RWPE1 (cell line): ENCODE data around the gene PLEKHA7.

Experiments
- CTCF ChIA-PET: fragments of 350-600 bp; sonication (Branson Sonifier 250); formaldehyde crosslinking; extraction: SDS; loops from one replicate; lab custom pipeline; 2021; lab: Yijun Ruan, JAX
- POLR2A ChIA-PET: fragments of 400-600 bp; formaldehyde crosslinking; extraction: SDS; loops from one replicate; lab custom pipeline; 2020; ENCODE audit warnings: antibody characterized with exemption; ENCODE audit not compliant: low non-redundant PET; lab: Yijun Ruan, JAX
- DNase-seq: peaks from one replicate; pipeline ENCODE4 v3.0.0; 2012; ENCODE audit warnings: low spot score
- H3K27ac ChIP-seq: fragments of 450-650 bp; 2 replicates; pipeline ENCODE4 v1.5.1; 2017
- CTCF ChIP-seq: fragments of 450-650 bp; conservative IDR thresholded peaks from 2 replicates; pipeline ENCODE4 v1.5.1; 2017; ENCODE audit warnings: low read depth, mild to moderate bottlenecking

The PLEKHA7 gene

GRCh38 chr11:16804104-16804947 is 209.9 kb downstream of the PLEKHA7 start:
- H3K27ac ChIP-seq: no peak overlapping the region
- ChIA-PET CTCF (no interaction called here), POLR2A (no interaction called here)
- DNase-seq: no peak
- TF ChIP-seq CTCF: no peak

- TF ChIP-seq CTCF: no peak
Measured at GRCh38 chr11:16801288-16801980, 212.8 kb downstream of the PLEKHA7 start.

DNA sequence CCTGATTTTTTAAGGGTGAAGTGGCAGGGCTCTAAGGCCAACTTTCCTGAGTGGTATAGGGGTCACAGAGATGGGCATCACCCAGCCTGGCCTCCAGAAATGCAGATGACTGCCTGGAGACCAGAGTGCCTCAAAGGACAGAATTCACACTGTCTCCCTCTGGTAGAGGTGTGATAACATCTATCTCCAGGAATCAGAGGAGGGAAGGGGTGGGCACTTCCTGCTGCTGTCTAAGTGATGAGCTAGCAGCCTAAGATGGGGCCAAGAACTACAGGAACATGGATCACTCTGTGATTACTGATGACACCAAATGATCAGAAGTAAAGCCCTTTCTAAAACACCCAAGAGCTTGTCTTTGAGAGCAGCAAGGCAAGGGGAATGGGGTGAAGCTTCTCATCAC is 213.8 kb downstream of the PLEKHA7 start:
- no peak for DNase-seq
- TF ChIP-seq CTCF: no peak
- ChIA-PET CTCF (interaction anchor here (0.9 to 1.2 kb wide), 2 partner anchors 12 to 15 kb away, joined by 3 read pairs; no protein-coding TSS in a partner anchor), POLR2A (no interaction called here)
- no peak overlapping the region for H3K27ac ChIP-seq

More at GRCh38 chr11:16801288-16801980, 212.8 kb downstream of the PLEKHA7 start:
- ChIA-PET POLR2A (interaction anchor here (0.6 kb wide), 1 partner anchor 879 kb away, joined by 4 read pairs; no protein-coding TSS in a partner anchor), CTCF (interaction anchor here (0.6 to 1.2 kb wide), 5 partner anchors 13 to 1247 kb away, joined by 3 to 4 read pairs (median 3); no protein-coding TSS in a partner anchor)
- H3K27ac ChIP-seq: no peak overlapping the region
- DNase-seq: no peak

- ChIA-PET POLR2A (no interaction called here), CTCF (interaction anchor here (0.9 to 1.2 kb wide), 2 partner anchors 12 to 14 kb away, joined by 3 read pairs; no protein-coding TSS in a partner anchor)
- TF ChIP-seq CTCF: no peak
- no peak for DNase-seq
- no peak overlapping the region for H3K27ac ChIP-seq
Measured at GRCh38 chr11:16799890-16800289, 214.3 kb downstream of the PLEKHA7 start.

DNA sequence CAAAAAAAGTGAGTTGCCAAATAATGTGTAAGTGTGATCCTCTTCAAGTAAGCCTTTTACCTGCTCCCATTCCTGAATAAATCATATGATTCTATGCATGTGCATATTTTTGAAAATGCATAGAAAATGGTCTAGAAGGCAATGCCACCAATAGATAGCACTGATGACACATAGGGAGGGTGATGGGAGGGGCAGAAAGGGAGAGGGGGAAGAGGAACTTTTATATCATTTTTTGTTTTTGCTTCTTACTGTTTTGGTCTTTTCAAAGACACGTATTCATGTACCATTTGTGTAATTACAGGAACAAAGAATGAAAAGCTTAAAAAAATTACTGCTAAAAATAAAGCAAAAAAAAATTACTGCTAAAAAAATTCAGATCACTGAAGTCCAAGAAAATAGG is 215.0 kb downstream of the PLEKHA7 start:
- ChIA-PET CTCF (no interaction called here), POLR2A (no interaction called here)
- no peak overlapping the region for H3K27ac ChIP-seq
- no peak for DNase-seq
- no peak for TF ChIP-seq CTCF

GRCh38 chr11:16797776-16798175 is 216.4 kb downstream of the PLEKHA7 start:
- POLR2A ChIA-PET: no interaction called here
- TF ChIP-seq CTCF: no peak
- no peak overlapping the region for H3K27ac ChIP-seq
- CTCF ChIA-PET: interaction anchor here (0.6 kb wide), 1 partner anchor 37 kb away, joined by 9 read pairs; no protein-coding TSS in a partner anchor
- DNase-seq: no peak
